Fibroblast of lung (primary cell): ENCODE data around the gene ZNF25.

ENCODE experiments used
- EZH2 ChIP-seq: IDR thresholded peaks from 2 replicates; pipeline ENCODE4 v1.5.1; 2012; ENCODE audit warnings: low read length, control low read depth, mild to moderate bottlenecking; ENCODE audit errors: missing control alignments
- TF ChIP-seq, protein P1 (sequence below), 2 donors: IDR thresholded peaks in 1 of 2; conservative IDR thresholded peaks in 1 of 2; 1 replicate in 1 of 2; 2 replicates in 1 of 2; pipeline ENCODE4 v1.5.1; 2011 to 2012; ENCODE audit warnings: low read length in 2 of 2, control low read depth in 1 of 2, inconsistent platforms in 1 of 2, low read depth in 1 of 2, mild to moderate bottlenecking in 1 of 2

DNA sequence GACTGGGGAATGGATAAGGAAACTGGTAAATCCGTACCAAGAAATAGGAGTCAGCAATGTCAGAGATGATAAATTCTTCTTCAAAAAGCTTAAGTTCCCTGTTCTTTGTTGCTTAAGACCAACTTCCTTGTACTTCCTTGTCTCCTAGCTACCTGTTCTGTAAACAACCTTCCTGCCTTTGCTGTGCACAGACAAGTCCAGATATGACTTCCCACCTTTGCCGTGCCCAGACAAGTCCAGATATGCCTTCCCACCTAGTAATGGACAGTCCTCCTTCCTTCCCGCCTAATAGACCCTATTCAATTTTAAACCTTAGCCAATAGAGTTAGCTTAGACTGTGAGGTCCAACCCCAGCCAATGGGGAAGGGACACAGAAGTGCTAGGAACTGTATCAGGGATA, 31.5 kb upstream of the ZNF25 start:
- TF ChIP-seq, protein P1, sequence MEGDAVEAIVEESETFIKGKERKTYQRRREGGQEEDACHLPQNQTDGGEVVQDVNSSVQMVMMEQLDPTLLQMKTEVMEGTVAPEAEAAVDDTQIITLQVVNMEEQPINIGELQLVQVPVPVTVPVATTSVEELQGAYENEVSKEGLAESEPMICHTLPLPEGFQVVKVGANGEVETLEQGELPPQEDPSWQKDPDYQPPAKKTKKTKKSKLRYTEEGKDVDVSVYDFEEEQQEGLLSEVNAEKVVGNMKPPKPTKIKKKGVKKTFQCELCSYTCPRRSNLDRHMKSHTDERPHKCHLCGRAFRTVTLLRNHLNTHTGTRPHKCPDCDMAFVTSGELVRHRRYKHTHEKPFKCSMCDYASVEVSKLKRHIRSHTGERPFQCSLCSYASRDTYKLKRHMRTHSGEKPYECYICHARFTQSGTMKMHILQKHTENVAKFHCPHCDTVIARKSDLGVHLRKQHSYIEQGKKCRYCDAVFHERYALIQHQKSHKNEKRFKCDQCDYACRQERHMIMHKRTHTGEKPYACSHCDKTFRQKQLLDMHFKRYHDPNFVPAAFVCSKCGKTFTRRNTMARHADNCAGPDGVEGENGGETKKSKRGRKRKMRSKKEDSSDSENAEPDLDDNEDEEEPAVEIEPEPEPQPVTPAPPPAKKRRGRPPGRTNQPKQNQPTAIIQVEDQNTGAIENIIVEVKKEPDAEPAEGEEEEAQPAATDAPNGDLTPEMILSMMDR (conservative IDR thresholded peaks at IDR 0.05 in 1 of 2, IDR thresholded peaks at IDR 0.05 in 1 of 2; ENCODE audit: low read depth in 1 of 2, low read length in 2 of 2): no peak
- TF ChIP-seq EZH2: no peak
